ENCODE measurements around the gene LYRM4.

LYRM4 gene

DNA sequence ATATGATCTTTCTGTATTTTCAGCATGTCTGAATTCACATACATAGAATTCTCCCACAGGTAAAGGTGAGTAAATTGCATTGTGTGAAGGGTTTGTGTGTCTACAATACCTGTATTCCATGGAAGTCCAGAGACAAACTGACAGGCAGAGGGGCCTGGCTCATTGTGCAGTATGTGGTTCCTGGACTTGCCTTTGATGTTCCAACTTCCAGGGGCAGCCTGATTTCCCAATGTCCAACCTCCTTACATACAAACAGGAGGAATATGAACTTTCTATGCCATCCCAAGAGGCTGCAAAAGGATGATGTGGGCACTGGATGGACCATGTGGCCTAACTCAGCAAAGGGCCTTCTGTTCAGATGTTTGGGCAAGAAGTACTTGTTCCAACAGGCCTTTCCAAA lies 58.5 kb downstream of the LYRM4 start:
- TF ChIP-seq, protein P1, sequence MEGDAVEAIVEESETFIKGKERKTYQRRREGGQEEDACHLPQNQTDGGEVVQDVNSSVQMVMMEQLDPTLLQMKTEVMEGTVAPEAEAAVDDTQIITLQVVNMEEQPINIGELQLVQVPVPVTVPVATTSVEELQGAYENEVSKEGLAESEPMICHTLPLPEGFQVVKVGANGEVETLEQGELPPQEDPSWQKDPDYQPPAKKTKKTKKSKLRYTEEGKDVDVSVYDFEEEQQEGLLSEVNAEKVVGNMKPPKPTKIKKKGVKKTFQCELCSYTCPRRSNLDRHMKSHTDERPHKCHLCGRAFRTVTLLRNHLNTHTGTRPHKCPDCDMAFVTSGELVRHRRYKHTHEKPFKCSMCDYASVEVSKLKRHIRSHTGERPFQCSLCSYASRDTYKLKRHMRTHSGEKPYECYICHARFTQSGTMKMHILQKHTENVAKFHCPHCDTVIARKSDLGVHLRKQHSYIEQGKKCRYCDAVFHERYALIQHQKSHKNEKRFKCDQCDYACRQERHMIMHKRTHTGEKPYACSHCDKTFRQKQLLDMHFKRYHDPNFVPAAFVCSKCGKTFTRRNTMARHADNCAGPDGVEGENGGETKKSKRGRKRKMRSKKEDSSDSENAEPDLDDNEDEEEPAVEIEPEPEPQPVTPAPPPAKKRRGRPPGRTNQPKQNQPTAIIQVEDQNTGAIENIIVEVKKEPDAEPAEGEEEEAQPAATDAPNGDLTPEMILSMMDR (IDR thresholded peaks at IDR 0.05; ENCODE audit: low read depth, low read length): no peak
- in situ Hi-C loops (cut with HindIII; ENCODE audit: low sequenced_read_pairs): no loop called here
- H3K4me3 ChIP-seq (ENCODE audit: low read depth, low read length): no peak overlapping the region
- no peak for DNase-seq (ENCODE audit: low read depth, low spot score)

- TF ChIP-seq, protein P1 (IDR thresholded peaks at IDR 0.05; ENCODE audit: low read depth, low read length): no peak
- in situ Hi-C loops (cut with HindIII; ENCODE audit: low sequenced_read_pairs): no loop called here
- no peak overlapping the region for H3K4me3 ChIP-seq (ENCODE audit: low read depth, low read length)
- no peak for DNase-seq (ENCODE audit: low read depth, low spot score)
These were observed 59.5 kb downstream of the LYRM4 start for GRCh38 chr6:5201271-5201670.

DNA sequence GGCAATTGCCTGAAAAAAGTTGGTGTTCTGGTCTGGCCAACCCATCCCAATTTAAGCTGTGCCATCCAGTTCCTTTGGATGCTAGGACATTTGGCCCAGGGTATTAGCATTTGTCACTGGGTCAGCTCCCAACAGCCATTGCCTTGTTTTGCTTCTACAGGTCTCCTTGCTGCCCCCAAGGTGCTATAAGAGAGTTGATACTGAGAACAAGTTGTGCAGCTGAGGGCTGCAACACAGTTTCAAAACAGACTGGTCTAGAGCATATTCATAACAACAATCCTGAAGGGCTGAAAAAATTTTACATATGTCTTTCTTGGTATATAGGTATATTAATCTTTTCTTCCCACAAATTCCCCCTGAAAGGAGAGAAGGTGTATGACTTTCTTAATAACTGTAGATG lies 61.0 kb downstream of the LYRM4 start:
- no peak for DNase-seq (ENCODE audit: low read depth, low spot score)
- TF ChIP-seq, protein P1 (IDR thresholded peaks at IDR 0.05; ENCODE audit: low read depth, low read length): no peak
- in situ Hi-C loops (cut with HindIII; ENCODE audit: low sequenced_read_pairs): no loop called here
- no peak overlapping the region for H3K4me3 ChIP-seq (ENCODE audit: low read depth, low read length)

DNA sequence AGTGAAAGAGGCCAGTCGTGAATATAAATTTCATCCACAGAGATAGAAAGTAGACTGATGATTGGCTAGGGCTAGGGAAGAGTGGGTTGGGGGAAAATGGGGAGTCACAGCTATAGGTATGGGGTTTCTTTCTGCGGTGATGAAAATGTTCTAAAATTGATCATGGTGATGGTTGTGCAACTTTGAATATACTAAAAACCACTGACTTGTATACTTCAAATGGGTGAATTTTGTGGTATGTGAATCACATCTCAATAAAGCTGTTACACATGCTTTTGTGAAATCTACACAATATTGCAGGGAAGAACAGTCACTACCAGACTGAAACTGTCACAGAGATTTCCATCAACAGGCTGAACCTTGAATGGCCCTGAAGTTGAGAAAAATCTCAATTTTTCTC lies 61.5 kb downstream of the LYRM4 start:
- DNase-seq (ENCODE audit: low read depth, low spot score): no peak
- H3K4me3 ChIP-seq (ENCODE audit: low read depth, low read length): no peak overlapping the region
- TF ChIP-seq, protein P1 (IDR thresholded peaks at IDR 0.05; ENCODE audit: low read depth, low read length): no peak
- in situ Hi-C loops (cut with HindIII; ENCODE audit: low sequenced_read_pairs): no loop called here

DNA sequence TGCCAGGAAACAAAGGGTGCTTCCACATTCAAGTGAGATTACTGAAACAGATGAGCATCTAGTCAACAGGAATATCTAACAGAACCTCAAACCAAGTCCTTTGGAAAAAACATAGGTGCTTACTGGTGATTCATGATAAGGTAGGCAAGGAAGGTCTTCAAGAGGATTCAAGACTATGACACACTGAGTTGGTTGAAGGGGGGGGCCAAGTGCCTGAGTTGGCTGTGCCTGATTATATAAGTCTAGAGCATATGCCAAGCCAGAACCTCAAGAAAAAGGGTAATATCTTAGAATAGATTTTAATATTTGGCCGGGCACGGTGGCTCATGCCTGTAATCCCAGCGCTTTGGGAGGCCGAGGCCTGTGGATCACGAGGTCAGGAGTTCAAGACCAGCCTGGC lies 63.7 kb downstream of the LYRM4 start:
- no peak for DNase-seq (ENCODE audit: low read depth, low spot score)
- in situ Hi-C loops (cut with HindIII; ENCODE audit: low sequenced_read_pairs): no loop called here
- H3K4me3 ChIP-seq (ENCODE audit: low read depth, low read length): no peak overlapping the region
- TF ChIP-seq, protein P1 (IDR thresholded peaks at IDR 0.05; ENCODE audit: low read depth, low read length): no peak

DNA sequence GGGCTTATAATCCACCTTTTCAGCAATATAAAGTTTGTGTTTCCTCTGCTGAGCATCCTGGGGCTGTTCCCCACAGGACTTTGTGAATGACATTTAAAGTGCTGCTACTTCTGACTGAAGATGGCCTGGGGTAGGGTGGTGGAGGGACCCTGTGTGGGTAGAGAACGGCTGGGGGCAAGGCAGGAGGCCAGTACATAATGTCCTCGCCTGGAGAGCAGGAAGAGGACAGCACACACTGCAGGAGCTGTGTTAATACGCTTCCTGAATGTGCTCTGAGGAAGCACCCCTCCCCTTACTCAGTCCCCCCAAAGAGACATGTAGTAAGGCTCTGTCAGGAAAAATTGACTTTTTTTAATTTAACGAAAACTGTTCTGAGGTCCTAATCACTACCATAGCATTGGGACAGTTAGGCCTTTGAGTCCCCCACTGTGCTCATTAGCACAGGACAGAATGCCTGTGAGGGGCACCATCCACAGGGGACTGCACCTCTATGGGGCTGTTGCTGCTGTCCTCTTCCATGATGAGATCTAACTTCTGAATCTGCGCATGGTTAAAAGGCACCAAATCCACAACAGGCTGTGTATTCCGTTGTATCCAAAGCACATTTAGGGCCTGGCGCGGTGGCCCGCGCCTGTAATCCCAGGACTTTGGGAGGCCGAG lies 68.5 kb downstream of the LYRM4 start:
- DNase-seq (ENCODE audit: low read depth, low spot score): no peak
- in situ Hi-C loops (cut with HindIII; ENCODE audit: low sequenced_read_pairs): no loop called here
- TF ChIP-seq, protein P1 (IDR thresholded peaks at IDR 0.05; ENCODE audit: low read depth, low read length): no peak

More for the DNA sequence above, 68.5 kb downstream of the LYRM4 start:
- H3K4me3 ChIP-seq (ENCODE audit: low read depth, low read length): no peak overlapping the region

Measured in astrocyte of the spinal cord (primary cell).